H1 (cell line): ENCODE results near the gene TRAF3IP1. TPM values are rescaled to one million over a fixed set of nuclear protein-coding genes. Genes with fewer than 3 reads are reported as not detected.

Experiments used
- CTCF ChIA-PET: fragments of 300-600 bp; sonication (Branson Sonifier 250); formaldehyde crosslinking; loops from one replicate; lab custom pipeline; 2021; ENCODE audit not compliant: partially characterized antibody; lab: Charles Lee
- POLR2A ChIA-PET: fragments of 300-600 bp; sonication (Branson Sonifier 250); formaldehyde crosslinking; loops from one replicate; lab custom pipeline; 2021; ENCODE audit warnings: inconsistent platforms; ENCODE audit not compliant: partially characterized antibody; lab: Charles Lee
- DNase-seq, 2 experiments: peaks; one replicate each; pipeline versions ENCODE4 v3.0.0 to v3.0.0-alpha.2; 2010 to 2022; ENCODE audit warnings: low spot score in 2 of 2, low read depth in 1 of 2, mixed read lengths in 1 of 2
- FAIRE-seq: peaks from 2 replicates; lab custom pipeline; 2011; peaks lifted over from hg19 to GRCh38; lab: Jason Lieb, UNC
- H2AFZ ChIP-seq: 2 replicates; pipeline ENCODE4 v1.8.1; 2012; ENCODE audit warnings: low read length, inconsistent platforms
- H2AK5ac ChIP-seq: 2 replicates; pipeline ENCODE4 v1.6.1; 2013; ENCODE audit warnings: low read depth, low read length
- H2BK120ac ChIP-seq: replicated peaks from 2 replicates; pipeline ENCODE3; 2013; ENCODE audit warnings: low read depth, low read length, inconsistent platforms
- H2BK12ac ChIP-seq: 2 replicates; pipeline ENCODE4 v1.6.1; 2013; ENCODE audit warnings: low read depth, low read length
- H2BK15ac ChIP-seq: 2 replicates; pipeline ENCODE4 v1.6.1; 2013; ENCODE audit warnings: low read length
- H2BK20ac ChIP-seq: 2 replicates; pipeline ENCODE4 v1.6.1; 2013; ENCODE audit warnings: low read length
- H2BK5ac ChIP-seq: 2 replicates; pipeline ENCODE4 v1.6.1; 2013; ENCODE audit warnings: low read depth, low read length
- H3K14ac ChIP-seq: 2 replicates; pipeline ENCODE4 v1.6.1; 2013; ENCODE audit warnings: inconsistent platforms; ENCODE audit not compliant: insufficient read length
- H3K18ac ChIP-seq: 2 replicates; pipeline ENCODE4 v1.6.1; 2013; ENCODE audit warnings: low read length; ENCODE audit errors: extremely low read depth
- H3K23ac ChIP-seq: 2 replicates; pipeline ENCODE4 v1.6.1; 2013; ENCODE audit warnings: inconsistent platforms; ENCODE audit not compliant: insufficient read length
- H3K23me2 ChIP-seq: 2 replicates; pipeline ENCODE4 v1.6.1; 2013; ENCODE audit warnings: low read depth, low read length
- H3K27ac ChIP-seq: 2 replicates; pipeline ENCODE4 v1.6.1; 2011; ENCODE audit warnings: low read depth, low read length, inconsistent platforms
- H3K27me3 ChIP-seq, 4 experiments: replicated peaks in 1 of 4; 1 replicate in 1 of 4; 2 replicates in 3 of 4; pipeline versions ENCODE4 v1.6.1 to v1.8.1; 2011 to 2013; ENCODE audit warnings: low read length in 3 of 4, mild to moderate bottlenecking in 3 of 4, inconsistent platforms in 2 of 4, mixed read lengths in 2 of 4, moderate library complexity in 1 of 4; ENCODE audit not compliant: control insufficient read depth in 3 of 4, insufficient read depth in 3 of 4; ENCODE audit errors: extremely low read depth in 1 of 4
- H3K36me3 ChIP-seq, 4 experiments: 2 replicates each; pipeline versions ENCODE4 v1.6.1 to v1.8.1; 2011 to 2013; ENCODE audit warnings: mild to moderate bottlenecking in 4 of 4, low read length in 3 of 4, moderate library complexity in 2 of 4, control low read depth in 1 of 4, inconsistent platforms in 1 of 4; ENCODE audit not compliant: insufficient read depth in 4 of 4, control insufficient read depth in 2 of 4
- H3K4ac ChIP-seq: replicated peaks from 2 replicates; pipeline ENCODE3; 2013; ENCODE audit warnings: low read length, low read depth, mixed read lengths, inconsistent platforms; ENCODE audit not compliant: insufficient read length
- H3K4me1 ChIP-seq, 4 experiments: replicated peaks in 1 of 4; 1 replicate in 1 of 4; 2 replicates in 3 of 4; pipeline versions ENCODE4 v1.6.1 to v1.8.1; 2011 to 2013; ENCODE audit warnings: low read length in 3 of 4, inconsistent platforms in 2 of 4, mixed read lengths in 1 of 4; ENCODE audit not compliant: insufficient read depth in 4 of 4, control insufficient read depth in 3 of 4
- H3K4me2 ChIP-seq, 2 experiments: 2 replicates each; pipeline versions ENCODE4 v1.6.1 to v1.8.1; 2011 to 2013; ENCODE audit warnings: low read depth in 2 of 2, low read length in 2 of 2, control low read depth in 1 of 2, inconsistent platforms in 1 of 2, mild to moderate bottlenecking in 1 of 2; ENCODE audit not compliant: insufficient read depth in 1 of 2
- H3K4me3 ChIP-seq, 4 experiments: fragments of 200-600, 300-600 bp in 1 of 4; sonication (generic), shearing (Covaris generic), sonication (Bioruptor Twin) in 1 of 4; 2 replicates each; pipeline versions ENCODE4 v1.5.1 to v1.8.1; 2011 to 2016; ENCODE audit warnings: low read length in 4 of 4, low read depth in 3 of 4, control low read depth in 2 of 4, inconsistent platforms in 2 of 4, mild to moderate bottlenecking in 2 of 4, mixed read lengths in 1 of 4, moderate library complexity in 1 of 4; ENCODE audit not compliant: insufficient read depth in 2 of 4; ENCODE audit errors: extremely low read depth in 1 of 4
- H3K56ac ChIP-seq: replicated peaks from 2 replicates; pipeline ENCODE3; 2013; ENCODE audit warnings: low read depth, mild to moderate bottlenecking, mixed read lengths, low read length, inconsistent platforms; ENCODE audit not compliant: insufficient read length
- H3K79me1 ChIP-seq: 2 replicates; pipeline ENCODE4 v1.6.1; 2013; ENCODE audit warnings: low read depth, low read length, control low read depth
- H3K79me2 ChIP-seq, 2 experiments: 2 replicates each; pipeline versions ENCODE4 v1.6.1 to v1.8.1; 2012 to 2013; ENCODE audit warnings: low read length in 2 of 2, mild to moderate bottlenecking in 2 of 2, inconsistent platforms in 1 of 2; ENCODE audit not compliant: insufficient read depth in 2 of 2, control insufficient read depth in 1 of 2
- H3K9ac ChIP-seq, 4 experiments: replicated peaks in 1 of 4; 1 replicate in 1 of 4; 2 replicates in 3 of 4; pipeline versions ENCODE4 v1.6.1 to v1.8.1; 2011 to 2013; ENCODE audit warnings: low read depth in 3 of 4, low read length in 3 of 4, control low read depth in 2 of 4, mild to moderate bottlenecking in 2 of 4, moderate library complexity in 2 of 4, inconsistent platforms in 1 of 4; ENCODE audit errors: extremely low read depth in 1 of 4
- H3K9me3 ChIP-seq, 2 experiments: 2 replicates each; pipeline versions ENCODE4 v1.6.1 to v1.8.1; 2012 to 2013; ENCODE audit warnings: mild to moderate bottlenecking in 2 of 2, moderate library complexity in 2 of 2, control low read depth in 1 of 2, inconsistent platforms in 1 of 2, low read depth in 1 of 2, low read length in 1 of 2, mixed read lengths in 1 of 2; ENCODE audit not compliant: insufficient read depth in 2 of 2
- H4K20me1 ChIP-seq, 2 experiments: replicated peaks in 1 of 2; 2 replicates each; pipeline versions ENCODE3 to v1.8.1; 2011 to 2013; ENCODE audit warnings: inconsistent platforms in 2 of 2, low read length in 2 of 2, mild to moderate bottlenecking in 1 of 2; ENCODE audit not compliant: insufficient read depth in 2 of 2, control insufficient read depth in 1 of 2
- H4K5ac ChIP-seq: 2 replicates; pipeline ENCODE4 v1.6.1; 2013; ENCODE audit warnings: low read length, low read depth, mixed read lengths, inconsistent platforms; ENCODE audit not compliant: insufficient read length
- H4K8ac ChIP-seq: 2 replicates; pipeline ENCODE4 v1.8.0; 2013; ENCODE audit warnings: mild to moderate bottlenecking, moderate library complexity, low read length, inconsistent platforms; ENCODE audit not compliant: insufficient read depth; ENCODE audit errors: extremely low read depth
- H4K91ac ChIP-seq: replicated peaks from 2 replicates; pipeline ENCODE3; 2013; ENCODE audit warnings: low read length, mixed read lengths, inconsistent platforms; ENCODE audit not compliant: insufficient read length
- ATF2 ChIP-seq: IDR thresholded peaks from 2 replicates; pipeline ENCODE4 v1.6.1; 2012; ENCODE audit warnings: low read length, inconsistent platforms
- BRCA1 ChIP-seq: IDR thresholded peaks from 2 replicates; pipeline ENCODE4 v1.6.1; 2012; ENCODE audit warnings: low read depth, low read length, improper control_type of control experiment
- CBX5 ChIP-seq: fragments of 300-800, 300-1000 bp; sonication (generic); IDR thresholded peaks from 2 replicates; pipeline ENCODE4 v1.7.1; 2016; ENCODE audit warnings: antibody characterized with exemption, low read length, low read depth
- CBX8 ChIP-seq: fragments of 300-800, 300-1000 bp; sonication (generic); IDR thresholded peaks from 2 replicates; pipeline ENCODE4 v1.7.1; 2016; ENCODE audit warnings: low read depth, low read length, borderline replicate concordance
- CEBPB ChIP-seq: IDR thresholded peaks from 2 replicates; pipeline ENCODE4 v1.6.1; 2012; ENCODE audit warnings: low read depth, low read length
- GTF2F1 ChIP-seq: IDR thresholded peaks from 2 replicates; pipeline ENCODE4 v1.6.1; 2012; ENCODE audit warnings: low read depth, low read length, improper control_type of control experiment, borderline replicate concordance
- JUN ChIP-seq: IDR thresholded peaks from 2 replicates; pipeline ENCODE4 v1.6.1; 2011; ENCODE audit warnings: low read depth, mild to moderate bottlenecking, improper control_type of control experiment, low read length
- MAX ChIP-seq: IDR thresholded peaks from 2 replicates; pipeline ENCODE4 v1.6.1; 2012; ENCODE audit warnings: inconsistent platforms
- POLR2AphosphoS5 ChIP-seq: IDR thresholded peaks from 2 replicates; pipeline ENCODE4 v1.6.1; 2011; ENCODE audit warnings: low read depth, low read length
- RBBP5 ChIP-seq: IDR thresholded peaks from 2 replicates; pipeline ENCODE4 v1.7.1; 2012; ENCODE audit warnings: low read depth, mild to moderate bottlenecking, inconsistent platforms, low read length, moderate library complexity, borderline replicate concordance
- SIN3A ChIP-seq, 2 experiments: IDR thresholded peaks in 1 of 2; conservative IDR thresholded peaks in 1 of 2; 2 replicates each; pipeline ENCODE4 v1.6.1; 2011 to 2012; ENCODE audit warnings: low read length in 2 of 2, improper control_type of control experiment in 1 of 2, low read depth in 1 of 2, mild to moderate bottlenecking in 1 of 2
- SIX5 ChIP-seq: IDR thresholded peaks from 2 replicates; pipeline ENCODE4 v1.6.1; 2011; ENCODE audit warnings: mild to moderate bottlenecking, low read depth, low read length
- SRF ChIP-seq: IDR thresholded peaks from 2 replicates; pipeline ENCODE4 v1.6.1; 2011; ENCODE audit warnings: mild to moderate bottlenecking, low read depth, low read length, moderate library complexity
- WGBS, 2 experiments: shearing (Covaris generic) in 1 of 2; methylation state at CpG; one replicate each; pipeline versions ENCODE4 v1.1.6 to v1.1.7; 2013 to 2015; ENCODE audit warnings: low lambda C conversion rate in 2 of 2, mixed read lengths in 2 of 2, inconsistent platforms in 1 of 2, low coverage in 1 of 2, missing lambda C conversion rate in 1 of 2; ENCODE audit not compliant: insufficient replicate concordance in 2 of 2, insufficient coverage in 1 of 2, insufficient read length in 1 of 2; ENCODE audit errors: extremely low coverage in 1 of 2, missing lambda C conversion rate in 1 of 2; 5-methylcytosine and 5-hydroxymethylcytosine counted together
- polyA plus RNA-seq, 7 experiments: library from polyadenylated mRNA; depleted of rRNA in 3 of 7; stranded (reverse) in 5 of 7; unstranded in 2 of 7; fragments of >200 nt in 5 of 7; fragments of 200-250 nt in 2 of 7; gene quantifications; 1 replicate in 5 of 7; 2 replicates in 1 of 7; 4 replicates in 1 of 7; pipeline versions ENCODE4 v1.2.1 to v1.2.3, GENCODE V29; 2011 to 2013; ENCODE audit warnings: missing spikeins in 2 of 7, mixed read lengths in 2 of 7
- total RNA-seq: library from RNA; stranded (reverse); fragmentation: NEBNext Ultra II Directional; extraction: Animal tissue kit (Norgen Biotek cat#: 25700); gene quantifications from 2 replicates; pipeline ENCODE4 v1.2.1, GENCODE V29; 2021

Gene TRAF3IP1
- total and polyA plus RNA-seq, 2 of the 8 experiments (the other 6 are each of a cell fraction or from before 2014, with no cell fraction given): 2.3 to 17.5 TPM

- Histone ChIP-seq H4K5ac (no peak overlapping the region), H3K9ac (no peak overlapping the region), H3K18ac (no peak overlapping the region), H3K79me1 (no peaks in the 10 kb centered on the region), H3K79me2 (no peaks in the 10 kb centered on the region), H3K14ac (no peak overlapping the region), H2AFZ (no peak overlapping the region), H4K91ac (no peak overlapping the region), H2BK12ac (no peak overlapping the region), H3K36me3 (peaks cover 0 to 3% (median 0%) of the 10 kb centered on the region in 4 experiments; a peak in 2 of 8 replicates), H3K9me3 (no peaks in the 10 kb centered on the region), H3K4me3 (no peak overlapping the region), H4K8ac (no peak overlapping the region), H2AK5ac (no peak overlapping the region), H3K4me1 (no peaks in the 10 kb centered on the region), H2BK5ac (no peak overlapping the region), H2BK20ac (no peak overlapping the region), H2BK120ac (no peak overlapping the region), H2BK15ac (no peak overlapping the region), H3K4me2 (no peak overlapping the region), H3K4ac (no peak overlapping the region), H3K23me2 (no peaks in the 10 kb centered on the region), H3K23ac (no peak overlapping the region), H3K27ac (no peak overlapping the region), H3K27me3 (no peaks in the 10 kb centered on the region), H3K56ac (no peak overlapping the region), H4K20me1 (peaks cover 0 to 2% of the 10 kb centered on the region in 2 experiments)
- no peak for FAIRE-seq
- POLR2A ChIA-PET: interaction anchor here (0.9 to 1.5 kb wide), 2 partner anchors 14 to 30 kb away, joined by 3 read pairs; partner anchors contain the start of gene HES6
- no peak for DNase-seq
- 93% methylated on average over 8 of the region's 9 CpGs; no CpG with 5 or more reads in 1 of the 2 experiments for WGBS, 2 experiments
- CTCF ChIA-PET: interaction anchor here (0.7 to 18.9 kb wide), 3 partner anchors 10 to 171 kb away, joined by 3 to 298 read pairs (median 4); partner anchors contain the start of gene PER2
- TF ChIP-seq BRCA1 (no peak), SRF (no peak), POLR2AphosphoS5 (no peak), SIN3A (conservative IDR thresholded peaks at IDR 0.05 in 1 of 2, IDR thresholded peaks at IDR 0.05 in 1 of 2; ENCODE audit: low read depth in 1 of 2, low read length in 2 of 2) (no peak), CBX5 (no peak), RBBP5 (no peak), CEBPB (no peak), ATF2 (no peak), MAX (no peak), JUN (no peak), SIX5 (no peak), GTF2F1 (no peak), CBX8 (no peak)
These were observed 49.7 kb upstream of the TRAF3IP1 start for GRCh38 chr2:238270606-238271005.
